RWPE1 (cell line): ENCODE measurements around the gene KLHL2.
"Not testable (repeated sequence)": the region's sequence is repeated elsewhere in the genome, so short reads cannot be mapped to it uniquely, and the experiment has no call there.

ENCODE experiments used
- CTCF ChIA-PET: fragments of 350-600 bp; sonication (Branson Sonifier 250); formaldehyde crosslinking; extraction: SDS; loops from one replicate; lab custom pipeline; 2021; lab: Yijun Ruan, JAX
- POLR2A ChIA-PET: fragments of 400-600 bp; formaldehyde crosslinking; extraction: SDS; loops from one replicate; lab custom pipeline; 2020; ENCODE audit warnings: antibody characterized with exemption; ENCODE audit not compliant: low non-redundant PET; lab: Yijun Ruan, JAX
- DNase-seq: peaks from one replicate; pipeline ENCODE4 v3.0.0; 2012; ENCODE audit warnings: low spot score
- H3K27ac ChIP-seq: fragments of 450-650 bp; 2 replicates; pipeline ENCODE4 v1.5.1; 2017
- TF ChIP-seq, protein P1 (sequence below): fragments of 450-650 bp; conservative IDR thresholded peaks from 2 replicates; pipeline ENCODE4 v1.5.1; 2017; ENCODE audit warnings: low read depth, mild to moderate bottlenecking

The KLHL2 gene

DNA sequence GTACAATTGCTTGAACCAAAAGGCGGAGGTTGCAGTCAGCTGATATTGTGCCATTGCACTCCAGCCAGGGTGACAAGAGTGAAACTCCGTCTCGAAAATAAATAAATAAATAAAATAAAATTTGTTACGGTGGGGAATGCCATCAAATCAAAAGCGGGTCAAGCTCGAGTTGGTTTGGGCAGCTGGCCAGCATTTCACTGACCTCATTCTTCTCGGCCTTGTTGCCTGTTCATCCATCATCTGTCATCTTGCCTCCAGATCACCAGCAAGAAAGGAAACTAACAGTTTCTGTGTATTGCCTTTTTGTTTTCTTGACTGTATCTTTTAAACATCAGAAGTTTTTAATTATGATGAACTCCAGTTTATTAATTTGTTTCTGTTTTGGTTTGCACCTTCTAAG lies 31.5 kb upstream of the KLHL2 start:
- H3K27ac ChIP-seq = no peak overlapping the region
- POLR2A ChIA-PET = no interaction called here
- no peak for DNase-seq
- CTCF ChIA-PET = interaction anchor here (0.6 kb wide), 2 partner anchors 17 to 239 kb away, joined by 3 to 4 read pairs; no protein-coding TSS in a partner anchor
- TF ChIP-seq, protein P1, sequence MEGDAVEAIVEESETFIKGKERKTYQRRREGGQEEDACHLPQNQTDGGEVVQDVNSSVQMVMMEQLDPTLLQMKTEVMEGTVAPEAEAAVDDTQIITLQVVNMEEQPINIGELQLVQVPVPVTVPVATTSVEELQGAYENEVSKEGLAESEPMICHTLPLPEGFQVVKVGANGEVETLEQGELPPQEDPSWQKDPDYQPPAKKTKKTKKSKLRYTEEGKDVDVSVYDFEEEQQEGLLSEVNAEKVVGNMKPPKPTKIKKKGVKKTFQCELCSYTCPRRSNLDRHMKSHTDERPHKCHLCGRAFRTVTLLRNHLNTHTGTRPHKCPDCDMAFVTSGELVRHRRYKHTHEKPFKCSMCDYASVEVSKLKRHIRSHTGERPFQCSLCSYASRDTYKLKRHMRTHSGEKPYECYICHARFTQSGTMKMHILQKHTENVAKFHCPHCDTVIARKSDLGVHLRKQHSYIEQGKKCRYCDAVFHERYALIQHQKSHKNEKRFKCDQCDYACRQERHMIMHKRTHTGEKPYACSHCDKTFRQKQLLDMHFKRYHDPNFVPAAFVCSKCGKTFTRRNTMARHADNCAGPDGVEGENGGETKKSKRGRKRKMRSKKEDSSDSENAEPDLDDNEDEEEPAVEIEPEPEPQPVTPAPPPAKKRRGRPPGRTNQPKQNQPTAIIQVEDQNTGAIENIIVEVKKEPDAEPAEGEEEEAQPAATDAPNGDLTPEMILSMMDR = no peak

DNA sequence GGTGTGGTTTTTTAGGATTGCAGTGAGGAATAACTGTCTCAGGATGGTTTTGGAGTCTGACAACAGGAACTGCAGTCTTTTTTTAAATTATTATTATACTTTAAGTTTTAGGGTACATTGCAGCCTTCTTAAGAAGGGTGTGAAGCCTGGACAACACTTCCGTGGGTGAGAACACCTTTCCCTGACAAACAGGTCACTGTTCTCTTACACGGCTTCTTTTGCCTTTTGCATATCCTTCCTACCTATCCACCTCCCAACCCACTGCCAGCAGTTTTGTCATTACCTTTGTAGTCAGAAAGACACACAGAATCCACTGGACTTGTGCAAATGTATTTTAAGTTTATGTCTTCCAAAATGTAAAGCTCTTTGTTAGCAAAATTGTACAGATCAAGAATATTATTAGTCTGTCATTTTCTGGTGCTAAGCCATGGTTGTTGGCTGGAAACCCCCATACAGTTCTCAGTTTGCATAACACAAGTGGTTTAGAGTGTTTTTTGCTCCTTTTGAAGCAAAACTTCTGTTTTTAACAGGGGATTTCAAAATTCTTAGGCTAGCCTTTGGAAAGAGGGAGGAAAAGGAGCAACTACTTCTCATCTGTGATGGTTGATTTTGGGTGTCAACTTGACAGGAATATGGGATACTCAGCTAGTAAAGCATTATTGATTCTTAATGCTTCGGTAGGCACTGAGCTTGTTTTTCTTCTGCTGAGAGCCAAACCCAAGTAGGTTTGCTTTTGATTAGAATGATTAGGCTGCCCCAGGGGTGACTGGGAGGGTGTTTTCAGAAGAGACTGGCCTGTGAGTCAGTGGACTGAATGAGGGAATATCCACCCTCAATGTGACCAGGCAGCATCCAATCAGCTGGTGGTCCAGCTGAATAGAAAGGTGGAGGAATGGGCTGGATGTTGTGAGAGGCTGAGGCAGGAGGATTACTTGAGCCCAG lies 29.4 kb upstream of the KLHL2 start:
- ChIA-PET POLR2A (no interaction called here), CTCF (no interaction called here)
- no peak overlapping the region for H3K27ac ChIP-seq
- TF ChIP-seq, protein P1 = no peak
- DNase-seq = no peak

DNA sequence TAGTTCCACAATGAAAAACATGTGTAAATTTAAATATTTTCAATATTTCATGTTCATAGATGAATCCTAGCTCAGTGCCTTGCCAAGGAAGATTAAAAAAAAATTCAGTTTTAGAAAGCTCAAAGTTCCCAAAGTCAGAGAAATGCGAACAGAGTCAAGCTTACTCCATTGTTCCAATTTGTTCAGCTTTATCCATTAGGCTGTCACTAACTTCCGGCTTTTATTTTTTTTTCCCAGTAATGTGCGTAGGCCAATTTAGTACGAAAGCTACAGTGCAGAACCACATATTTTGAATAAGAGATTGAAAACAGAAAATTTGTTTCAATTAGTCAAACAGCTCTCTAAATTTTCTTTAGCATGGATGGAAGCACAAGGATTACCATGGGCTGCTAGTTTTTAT lies 23.1 kb upstream of the KLHL2 start:
- H3K27ac ChIP-seq = no peak overlapping the region
- ChIA-PET CTCF (no interaction called here), POLR2A (no interaction called here)
- no peak for DNase-seq
- TF ChIP-seq, protein P1 = no peak

DNA sequence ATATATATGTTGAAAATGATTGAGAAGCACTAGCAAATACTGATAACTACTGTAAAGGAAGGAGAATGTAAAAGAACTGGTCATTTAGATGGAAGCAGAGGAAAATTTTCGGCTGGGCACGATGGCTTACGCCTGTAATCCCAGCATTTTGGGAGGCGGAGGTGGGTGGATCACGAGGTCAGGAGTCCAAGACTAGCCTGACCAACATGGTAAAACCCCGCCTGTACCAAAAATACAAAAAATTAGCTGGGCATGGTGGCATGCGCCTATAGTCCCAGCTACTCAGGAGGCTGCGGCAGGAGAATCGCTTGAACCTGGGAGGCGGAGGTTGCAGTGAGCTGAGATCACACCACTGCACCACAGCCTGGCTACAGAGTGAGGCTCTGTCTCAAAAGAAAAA lies 22.4 kb upstream of the KLHL2 start:
- DNase-seq, CTCF ChIA-PET, H3K27ac ChIP-seq, POLR2A ChIA-PET: not testable (repeated sequence)

DNA sequence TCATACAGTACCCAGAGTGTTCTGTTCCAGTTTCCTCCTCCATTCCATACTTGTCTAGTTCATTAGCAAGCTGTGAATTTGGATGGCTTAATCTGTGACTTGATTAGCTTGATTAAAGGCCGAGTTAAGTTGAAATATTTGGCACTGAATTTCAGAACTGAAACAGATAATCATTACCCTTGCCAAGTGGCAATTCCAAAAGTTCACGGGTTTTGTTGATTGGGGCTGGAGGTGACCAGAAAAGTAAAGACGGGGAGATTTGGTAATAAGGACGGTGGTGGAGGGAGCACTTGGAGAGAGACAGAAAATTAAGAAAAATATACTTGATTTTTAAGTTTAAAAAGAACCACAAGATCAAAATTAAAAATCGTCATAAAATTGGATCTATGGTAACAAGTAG lies 21.9 kb upstream of the KLHL2 start:
- H3K27ac ChIP-seq = no peak overlapping the region
- DNase-seq = no peak
- ChIA-PET CTCF (no interaction called here), POLR2A (no interaction called here)
- TF ChIP-seq, protein P1 = no peak

DNA sequence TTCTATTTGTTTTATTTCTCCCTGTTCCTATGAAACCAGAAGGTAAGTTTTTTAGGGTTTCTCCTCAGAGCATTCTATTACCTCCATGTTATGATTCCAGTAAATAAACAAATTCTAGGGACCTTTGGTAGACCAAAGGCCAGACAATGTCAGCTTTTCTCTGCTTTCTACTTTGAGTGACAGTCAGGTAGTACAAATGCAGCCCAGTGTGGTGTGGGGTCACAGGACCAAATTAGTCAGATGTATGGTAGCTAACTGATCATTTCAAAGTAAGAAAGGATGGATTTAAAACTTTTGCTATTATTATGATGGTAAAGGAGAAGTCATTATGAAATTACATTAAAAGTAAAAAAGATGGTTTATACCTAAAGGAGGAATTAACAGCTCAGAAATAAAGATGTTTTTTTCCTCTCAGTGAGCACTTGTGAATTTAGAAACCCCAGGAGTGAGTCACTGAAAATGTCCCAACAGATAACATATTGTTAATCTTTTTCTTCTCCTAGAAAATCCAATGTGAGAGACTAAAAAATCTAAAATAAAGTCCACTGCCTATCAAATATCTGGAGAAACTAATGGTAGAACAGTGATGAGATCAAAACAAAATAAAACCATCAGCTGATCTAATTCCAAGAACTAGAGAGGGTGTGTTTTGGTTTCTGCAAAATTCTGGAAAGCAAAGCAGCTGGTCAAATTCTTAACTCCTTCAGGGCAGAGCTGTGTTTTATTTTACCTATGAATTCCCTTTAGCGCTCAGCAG lies 16.6 kb upstream of the KLHL2 start:
- POLR2A ChIA-PET = no interaction called here
- DNase-seq = no peak
- TF ChIP-seq, protein P1 = no peak
- CTCF ChIA-PET = interaction anchor here (0.6 kb wide), 2 partner anchors 24 to 60 kb away, joined by 3 to 6 read pairs; no protein-coding TSS in a partner anchor
- no peak overlapping the region for H3K27ac ChIP-seq
